Measurements from ENCODE around the gene APLN. TPM values are rescaled to one million over a fixed set of nuclear protein-coding genes. Genes with fewer than 3 reads are reported as not detected.

Gene APLN
- polyA plus RNA-seq, 1 donor (not counting 4 experiments of a cell fraction or from before 2014, with no cell fraction given) = 1.8 TPM

GRCh38 chrX:129663171-129663570 lies 8.4 kb upstream of the APLN start:
- Histone ChIP-seq H3K4me3 (ENCODE audit: control insufficient read depth in 2 of 3, extremely low read depth in 1 of 3, insufficient read depth in 2 of 3, low read depth in 1 of 3, low read length in 3 of 3) (no peak overlapping the region), H4K20me1 (ENCODE audit: control insufficient read depth, extremely low read depth, insufficient read depth, low read length) (no peaks in the 10 kb centered on the region), H3K4me2 (ENCODE audit: control insufficient read depth, extremely low read depth, insufficient read depth, low read depth, low read length) (no peak overlapping the region), H2AFZ (ENCODE audit: control insufficient read depth, low read length) (no peak overlapping the region), H3K27ac (ENCODE audit: control insufficient read depth, insufficient read depth, low read length) (no peak overlapping the region), H3K36me3 (ENCODE audit: control insufficient read depth in 2 of 2, extremely low read depth in 1 of 2, insufficient read depth in 2 of 2, low read length in 2 of 2) (no peaks in the 10 kb centered on the region), H3K79me2 (ENCODE audit: control insufficient read depth, insufficient read depth, low read length) (no peaks in the 10 kb centered on the region), H3K9me1 (ENCODE audit: control insufficient read depth, extremely low read depth, insufficient read depth, low read length) (no peaks in the 10 kb centered on the region), H3K9ac (ENCODE audit: control insufficient read depth, extremely low read depth, insufficient read depth, low read length) (no peak overlapping the region), H3K27me3 (ENCODE audit: control insufficient read depth, extremely low read depth, insufficient read depth, low read length) (no peaks in the 10 kb centered on the region), H3K4me1 (ENCODE audit: control insufficient read depth, extremely low read depth, insufficient read depth, low read length) (peaks cover 18% of the 10 kb centered on the region), H3K9me3 (ENCODE audit: control insufficient read depth, low read depth, low read length) (no peaks in the 10 kb centered on the region)
- TF ChIP-seq EZH2 (IDR thresholded peaks at IDR 0.05; ENCODE audit: low read length) = no peak
- TF ChIP-seq, protein P1, sequence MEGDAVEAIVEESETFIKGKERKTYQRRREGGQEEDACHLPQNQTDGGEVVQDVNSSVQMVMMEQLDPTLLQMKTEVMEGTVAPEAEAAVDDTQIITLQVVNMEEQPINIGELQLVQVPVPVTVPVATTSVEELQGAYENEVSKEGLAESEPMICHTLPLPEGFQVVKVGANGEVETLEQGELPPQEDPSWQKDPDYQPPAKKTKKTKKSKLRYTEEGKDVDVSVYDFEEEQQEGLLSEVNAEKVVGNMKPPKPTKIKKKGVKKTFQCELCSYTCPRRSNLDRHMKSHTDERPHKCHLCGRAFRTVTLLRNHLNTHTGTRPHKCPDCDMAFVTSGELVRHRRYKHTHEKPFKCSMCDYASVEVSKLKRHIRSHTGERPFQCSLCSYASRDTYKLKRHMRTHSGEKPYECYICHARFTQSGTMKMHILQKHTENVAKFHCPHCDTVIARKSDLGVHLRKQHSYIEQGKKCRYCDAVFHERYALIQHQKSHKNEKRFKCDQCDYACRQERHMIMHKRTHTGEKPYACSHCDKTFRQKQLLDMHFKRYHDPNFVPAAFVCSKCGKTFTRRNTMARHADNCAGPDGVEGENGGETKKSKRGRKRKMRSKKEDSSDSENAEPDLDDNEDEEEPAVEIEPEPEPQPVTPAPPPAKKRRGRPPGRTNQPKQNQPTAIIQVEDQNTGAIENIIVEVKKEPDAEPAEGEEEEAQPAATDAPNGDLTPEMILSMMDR (optimal IDR thresholded peaks at IDR 0.05 in 1 of 3, IDR thresholded peaks at IDR 0.05 in 1 of 3, conservative IDR thresholded peaks at IDR 0.05 in 1 of 3; ENCODE audit: extremely low read depth in 1 of 3, insufficient read depth in 2 of 3, low read length in 3 of 3) = no peak
- DNase-seq (ENCODE audit: low read depth, low spot score) (no peak), FAIRE-seq (no peak)
- dilution Hi-C loops (cut with MboI; ENCODE audit: extremely low pct_ligation_motif_present, low sequenced_read_pairs) = no loop called here

- H3K9ac ChIP-seq (ENCODE audit: control insufficient read depth, extremely low read depth, insufficient read depth, low read length) = no peak overlapping the region
- H3K4me1 ChIP-seq (ENCODE audit: control insufficient read depth, extremely low read depth, insufficient read depth, low read length) = peaks cover 11% of the 10 kb centered on the region
- DNase-seq (ENCODE audit: low read depth, low spot score) (no peak), FAIRE-seq (no peak)
- H3K4me3 ChIP-seq (ENCODE audit: control insufficient read depth in 2 of 3, extremely low read depth in 1 of 3, insufficient read depth in 2 of 3, low read depth in 1 of 3, low read length in 3 of 3) = no peak overlapping the region
- H4K20me1 ChIP-seq (ENCODE audit: control insufficient read depth, extremely low read depth, insufficient read depth, low read length) = no peaks in the 10 kb centered on the region
- dilution Hi-C loops (cut with MboI; ENCODE audit: extremely low pct_ligation_motif_present, low sequenced_read_pairs) = no loop called here
- H3K27me3 ChIP-seq (ENCODE audit: control insufficient read depth, extremely low read depth, insufficient read depth, low read length) = no peaks in the 10 kb centered on the region
- H2AFZ ChIP-seq (ENCODE audit: control insufficient read depth, low read length) = no peak overlapping the region
- TF ChIP-seq, protein P1 (optimal IDR thresholded peaks at IDR 0.05 in 1 of 3, IDR thresholded peaks at IDR 0.05 in 1 of 3, conservative IDR thresholded peaks at IDR 0.05 in 1 of 3; ENCODE audit: extremely low read depth in 1 of 3, insufficient read depth in 2 of 3, low read length in 3 of 3) = no peak
- no peaks in the 10 kb centered on the region for H3K79me2 ChIP-seq (ENCODE audit: control insufficient read depth, insufficient read depth, low read length)
- H3K9me3 ChIP-seq (ENCODE audit: control insufficient read depth, low read depth, low read length) = no peaks in the 10 kb centered on the region
- H3K4me2 ChIP-seq (ENCODE audit: control insufficient read depth, extremely low read depth, insufficient read depth, low read depth, low read length) = no peak overlapping the region
- H3K36me3 ChIP-seq (ENCODE audit: control insufficient read depth in 2 of 2, extremely low read depth in 1 of 2, insufficient read depth in 2 of 2, low read length in 2 of 2) = no peaks in the 10 kb centered on the region
- H3K9me1 ChIP-seq (ENCODE audit: control insufficient read depth, extremely low read depth, insufficient read depth, low read length) = no peaks in the 10 kb centered on the region
- no peak overlapping the region for H3K27ac ChIP-seq (ENCODE audit: control insufficient read depth, insufficient read depth, low read length)
Observed at GRCh38 chrX:129661369-129661768, 6.6 kb upstream of the APLN start.

All from keratinocyte (primary cell).